Body of pancreas (tissue), 4 donors: ENCODE measurements around the gene CPT1A. TPM values are rescaled to one million over a fixed set of nuclear protein-coding genes. Genes with fewer than 3 reads are reported as not detected.

Experiments
- ATAC-seq: fragments of 150-250 bp; one replicate; pipeline ENCODE4 v1.9.1; 2016
- DNase-seq, 4 donors: peaks; one replicate each; pipeline ENCODE4 v3.0.0-alpha.2; 2019
- H3K27ac ChIP-seq, 4 donors: fragments of 200-600 bp; sonication (generic); 1 replicate in 3 of 4; 2 replicates in 1 of 4; pipeline versions ENCODE4 v1.5.1 to v1.6.1; 2016 to 2019; ENCODE audit warnings: mild to moderate bottlenecking in 1 of 4, mixed read lengths in 1 of 4, moderate library complexity in 1 of 4
- H3K27me3 ChIP-seq, 2 donors: fragments of 200-600 bp; sonication (generic); one replicate each; pipeline ENCODE4 v1.6.0; 2016; ENCODE audit warnings: mild to moderate bottlenecking in 1 of 2
- H3K36me3 ChIP-seq, 2 donors: fragments of 200-600 bp; sonication (generic); replicated peaks in 1 of 2; 2 replicates each; pipeline ENCODE4 v1.5.1; 2016; ENCODE audit warnings: low read depth in 2 of 2; ENCODE audit not compliant: insufficient read depth in 1 of 2
- H3K4me1 ChIP-seq: fragments of 200-600 bp; sonication (generic); one replicate; pipeline ENCODE4 v1.6.0; 2016
- H3K4me3 ChIP-seq, 2 donors: fragments of 200-600 bp; sonication (generic); 1 replicate in 1 of 2; 2 replicates in 1 of 2; pipeline ENCODE4 v1.5.1; 2016 to 2019
- H3K9me3 ChIP-seq, 3 donors: fragments of 200-600 bp; sonication (generic); 1 replicate in 2 of 3; 2 replicates in 1 of 3; pipeline ENCODE4 v1.5.1; 2016
- POLR2A ChIP-seq, 3 donors: fragments of 450-650 bp; IDR thresholded peaks; one replicate each; pipeline ENCODE4 v1.6.1; 2016; ENCODE audit warnings: antibody characterized with exemption in 3 of 3, mild to moderate bottlenecking in 2 of 3
- WGBS, 2 donors: methylation state at CpG; one replicate each; pipeline ENCODE4 v1.1.5; 2017; 5-methylcytosine and 5-hydroxymethylcytosine counted together
- intact Hi-C: fragments of 100-400 bp; cut with DNase I; formaldehyde crosslinking; loops from one replicate; pipeline ENCODE4 v1.15.1; 2023
- total RNA-seq, 2 donors: library from RNA; depleted of rRNA; stranded (reverse); fragments of >200 nt; gene quantifications; one replicate each; pipeline ENCODE4 v1.1.0, GENCODE V29; 2016
- TF ChIP-seq, protein P1 (sequence below), 7 experiments: fragments of 450-650 bp in 4 of 7; fragments of 200-600 bp in 3 of 7; sonication (generic) in 3 of 7; IDR thresholded peaks; one replicate each; pipeline ENCODE4 v1.5.1; 2016 to 2019; ENCODE audit warnings: antibody characterized with exemption in 7 of 7

CPT1A gene
- total RNA-seq, 2 donors from 2014 or later, result 35.6 to 40.7 TPM

DNA sequence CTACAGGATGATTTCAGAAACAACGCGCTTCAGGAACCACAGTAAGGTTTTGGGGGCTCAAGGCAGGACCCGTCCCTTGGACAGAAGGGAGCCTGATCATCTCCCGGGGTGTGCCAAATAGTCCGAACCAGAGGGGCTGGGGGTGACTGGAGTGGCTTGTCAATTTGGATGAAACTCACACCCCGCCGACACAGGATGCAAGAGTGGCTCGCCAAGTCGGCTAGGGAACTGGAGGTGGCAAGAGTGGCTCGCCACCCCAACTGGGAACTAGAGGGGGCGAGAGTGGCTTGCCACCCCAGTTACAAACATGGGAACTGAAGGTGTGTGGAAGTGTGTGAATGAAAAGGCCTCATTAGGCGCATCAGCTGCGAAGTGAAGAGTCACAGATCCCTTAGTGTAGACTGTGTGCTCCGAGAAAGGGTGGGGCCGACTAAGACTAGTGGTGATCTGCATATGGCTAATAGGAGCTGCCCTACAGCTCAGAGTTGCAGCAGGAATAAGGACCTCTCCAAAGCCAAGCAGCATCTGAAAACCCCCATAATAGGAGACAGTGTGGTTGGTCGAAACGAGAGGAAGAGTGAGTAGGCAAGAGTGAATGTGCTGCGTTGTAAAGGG lies 26.6 kb upstream of the CPT1A start:
- Histone ChIP-seq H3K36me3 (no peaks in the 10 kb centered on the region), H3K27ac (no peak overlapping the region), H3K9me3 (no peaks in the 10 kb centered on the region), H3K4me1 (peaks cover 7% of the 10 kb centered on the region), H3K27me3 (no peaks in the 10 kb centered on the region), H3K4me3 (no peak overlapping the region)
- no peak for DNase-seq
- no peak for ATAC-seq
- TF ChIP-seq, protein P1, sequence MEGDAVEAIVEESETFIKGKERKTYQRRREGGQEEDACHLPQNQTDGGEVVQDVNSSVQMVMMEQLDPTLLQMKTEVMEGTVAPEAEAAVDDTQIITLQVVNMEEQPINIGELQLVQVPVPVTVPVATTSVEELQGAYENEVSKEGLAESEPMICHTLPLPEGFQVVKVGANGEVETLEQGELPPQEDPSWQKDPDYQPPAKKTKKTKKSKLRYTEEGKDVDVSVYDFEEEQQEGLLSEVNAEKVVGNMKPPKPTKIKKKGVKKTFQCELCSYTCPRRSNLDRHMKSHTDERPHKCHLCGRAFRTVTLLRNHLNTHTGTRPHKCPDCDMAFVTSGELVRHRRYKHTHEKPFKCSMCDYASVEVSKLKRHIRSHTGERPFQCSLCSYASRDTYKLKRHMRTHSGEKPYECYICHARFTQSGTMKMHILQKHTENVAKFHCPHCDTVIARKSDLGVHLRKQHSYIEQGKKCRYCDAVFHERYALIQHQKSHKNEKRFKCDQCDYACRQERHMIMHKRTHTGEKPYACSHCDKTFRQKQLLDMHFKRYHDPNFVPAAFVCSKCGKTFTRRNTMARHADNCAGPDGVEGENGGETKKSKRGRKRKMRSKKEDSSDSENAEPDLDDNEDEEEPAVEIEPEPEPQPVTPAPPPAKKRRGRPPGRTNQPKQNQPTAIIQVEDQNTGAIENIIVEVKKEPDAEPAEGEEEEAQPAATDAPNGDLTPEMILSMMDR (IDR thresholded peaks at IDR 0.05), result no peak
- TF ChIP-seq POLR2A (IDR thresholded peaks at IDR 0.05), result no peak
- WGBS, 2 donors, result 85 to 92% methylated on average over 18 of the region's 18 CpGs
- intact Hi-C loops, result no loop called here

DNA sequence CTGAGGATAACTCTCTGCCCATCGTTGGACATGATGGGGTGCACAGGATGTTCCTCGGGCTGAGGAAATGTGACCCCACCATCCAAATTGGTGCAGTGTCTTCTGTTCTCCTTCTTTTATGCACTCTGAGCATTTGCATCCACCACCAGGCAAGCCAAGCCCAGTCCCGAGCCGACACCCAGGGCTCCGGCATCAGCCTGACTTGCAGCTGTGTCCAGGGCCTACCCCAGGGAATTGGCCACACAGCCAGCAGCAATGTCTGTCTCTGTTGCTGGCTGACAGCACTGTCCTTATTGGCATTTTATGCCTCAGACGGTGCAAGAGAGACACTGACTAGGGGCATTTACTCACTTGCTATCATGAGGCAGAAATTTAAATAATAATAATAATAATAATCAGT lies 25.4 kb upstream of the CPT1A start:
- Histone ChIP-seq H3K27ac (no peak overlapping the region), H3K4me3 (no peak overlapping the region), H3K4me1 (no peaks in the 10 kb centered on the region), H3K27me3 (no peaks in the 10 kb centered on the region), H3K9me3 (no peaks in the 10 kb centered on the region), H3K36me3 (no peaks in the 10 kb centered on the region)
- WGBS, 2 donors, result 74 to 79% methylated on average over 6 of the region's 6 CpGs
- TF ChIP-seq, protein P1 (IDR thresholded peaks at IDR 0.05), result no peak
- TF ChIP-seq POLR2A (IDR thresholded peaks at IDR 0.05), result no peak
- no peak for ATAC-seq
- no peak for DNase-seq
- intact Hi-C loops, result no loop called here

DNA sequence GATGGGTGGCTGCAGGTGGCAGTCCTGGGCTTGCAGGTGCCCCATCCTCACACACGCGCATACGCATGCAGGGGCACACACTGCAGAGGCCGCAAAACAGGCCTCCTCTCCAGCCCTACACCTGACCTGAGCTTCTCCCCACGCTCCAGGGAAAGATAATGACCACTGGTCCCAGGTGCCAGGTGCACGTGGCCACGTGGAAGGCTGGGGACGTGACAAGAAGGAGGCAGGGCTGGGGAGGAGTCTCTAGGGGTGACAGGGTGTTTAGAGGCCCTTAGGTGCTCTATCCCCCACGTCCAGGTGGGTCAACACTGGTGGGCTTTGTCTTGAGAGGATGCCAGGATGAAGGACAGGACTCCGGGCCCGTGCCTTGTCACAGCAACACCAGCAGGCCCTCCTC lies 23.5 kb upstream of the CPT1A start:
- Histone ChIP-seq H3K36me3 (no peaks in the 10 kb centered on the region), H3K4me1 (no peaks in the 10 kb centered on the region), H3K27ac (no peak overlapping the region), H3K4me3 (no peak overlapping the region), H3K27me3 (no peaks in the 10 kb centered on the region), H3K9me3 (no peaks in the 10 kb centered on the region)
- no peak for TF ChIP-seq POLR2A (IDR thresholded peaks at IDR 0.05)
- TF ChIP-seq, protein P1 (IDR thresholded peaks at IDR 0.05), result no peak
- DNase-seq (no peak), ATAC-seq (no peak)
- intact Hi-C loops, result no loop called here
- 90 to 95% methylated on average over 5 to 11 of the region's 11 CpGs for WGBS, 2 donors

DNA sequence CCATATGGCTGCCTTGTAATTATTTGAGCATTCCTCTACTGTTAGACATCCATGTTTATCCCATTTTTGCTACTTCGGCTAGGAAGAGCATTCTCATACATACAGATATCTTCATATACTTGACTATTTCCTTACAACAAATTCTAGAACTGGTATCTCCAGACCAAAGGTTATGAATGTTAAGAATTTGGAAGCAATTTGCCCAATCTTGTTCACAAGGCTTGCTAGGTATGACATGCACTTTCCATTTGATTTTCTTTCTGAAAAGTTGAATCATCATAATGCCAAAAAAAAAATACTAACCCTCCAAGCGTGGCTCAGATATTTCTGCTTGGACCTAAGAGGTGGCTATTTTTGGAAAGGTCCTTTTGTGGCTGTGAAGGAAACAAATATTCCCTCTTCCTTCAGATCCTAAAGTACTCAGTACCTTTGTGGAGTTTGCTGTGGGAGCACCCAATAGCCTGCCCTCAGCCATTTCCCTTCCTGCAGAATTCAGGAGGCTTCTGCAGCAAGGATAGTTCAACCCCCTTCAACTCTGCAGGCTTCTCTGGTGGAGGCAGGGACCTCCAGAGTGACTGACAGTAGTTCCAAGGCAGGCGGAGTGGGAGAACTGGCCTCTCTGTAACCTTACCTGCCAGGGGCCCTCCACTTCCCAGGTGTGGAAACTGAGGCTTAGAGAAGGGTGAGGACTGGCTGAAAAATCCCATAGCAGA lies 22.0 kb upstream of the CPT1A start:
- no peaks in the 10 kb centered on the region for H3K9me3 ChIP-seq
- DNase-seq (no peak), ATAC-seq (no peak)
- WGBS, 2 donors, result 89 to 95% methylated on average over 2 to 3 of the region's 3 CpGs
- no peak overlapping the region for H3K4me3 ChIP-seq
- TF ChIP-seq POLR2A (IDR thresholded peaks at IDR 0.05), result no peak
- TF ChIP-seq, protein P1 (IDR thresholded peaks at IDR 0.05), result no peak
- intact Hi-C loops, result no loop called here
- no peak overlapping the region for H3K27ac ChIP-seq
- no peaks in the 10 kb centered on the region for H3K27me3 ChIP-seq
- no peaks in the 10 kb centered on the region for H3K36me3 ChIP-seq
- H3K4me1 ChIP-seq, result no peaks in the 10 kb centered on the region

DNA sequence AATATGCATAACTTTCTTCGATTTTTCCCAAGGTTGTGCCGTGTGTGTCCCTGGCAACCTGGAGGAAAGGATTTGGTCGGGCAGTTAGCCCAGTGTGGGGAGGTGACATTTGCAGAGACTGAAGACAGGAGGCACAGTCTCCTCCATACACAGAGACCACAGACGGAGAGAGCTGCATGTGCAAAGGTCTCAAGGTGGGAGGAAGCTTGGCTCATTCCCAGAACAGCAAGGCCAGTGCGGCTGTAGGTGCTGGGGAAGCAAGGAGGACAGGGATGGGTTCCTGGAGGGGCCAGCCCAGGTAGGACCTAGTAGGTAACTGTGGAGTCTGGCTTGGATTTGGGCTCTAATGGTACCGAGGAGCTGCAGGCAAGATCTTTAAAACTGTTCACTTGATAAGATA lies 20.7 kb upstream of the CPT1A start:
- Histone ChIP-seq H3K36me3 (no peaks in the 10 kb centered on the region), H3K4me1 (peaks cover 3% of the 10 kb centered on the region), H3K9me3 (no peaks in the 10 kb centered on the region), H3K27ac (no peak overlapping the region), H3K27me3 (no peaks in the 10 kb centered on the region), H3K4me3 (no peak overlapping the region)
- intact Hi-C loops, result no loop called here
- 78 to 81% methylated on average over 6 of the region's 6 CpGs for WGBS, 2 donors
- DNase-seq (no peak), ATAC-seq (no peak)
- no peak for TF ChIP-seq POLR2A (IDR thresholded peaks at IDR 0.05)
- TF ChIP-seq, protein P1 (IDR thresholded peaks at IDR 0.05), result no peak
